ENCODE measurements around the gene BNC1. TPM values are rescaled to one million over a fixed set of nuclear protein-coding genes. Genes with fewer than 3 reads are reported as not detected.

BNC1 gene
- not detected for total RNA-seq

GRCh38 chr15:83284559-83285283 is at the start of gene BNC1:
Gene BNC1 (minus strand): TSS chr15:83284664. CDS start chr15:83284628, 36 bp downstream.
- peaks cover 0 to 4% of the 10 kb centered on the region in 2 donors for H3K4me1 ChIP-seq
- intact Hi-C loops (cut with DNase I): no loop called here
- TF ChIP-seq CTCF (IDR thresholded peaks at IDR 0.05): no peak
- H3K4me3 ChIP-seq: peak within 1 kb of the TSS; percentile 46 to 56
- no peak within 1 kb of the TSS for H3K27ac ChIP-seq
- no peak for DNase-seq (ENCODE audit: low spot score in 2 of 2)
- H3K27me3 ChIP-seq: peaks cover 12% of the 10 kb centered on the region
- H3K36me3 ChIP-seq: no peaks in the 10 kb centered on the region
- no peaks in the 10 kb centered on the region for H3K9me3 ChIP-seq

GRCh38 chr15:83327041-83327440 is 42.6 kb upstream of the BNC1 start:
- Histone ChIP-seq H3K27ac (no peak overlapping the region), H3K4me1 (no peaks in the 10 kb centered on the region), H3K27me3 (no peaks in the 10 kb centered on the region), H3K36me3 (no peaks in the 10 kb centered on the region), H3K9me3 (no peaks in the 10 kb centered on the region), H3K4me3 (no peak overlapping the region)
- DNase-seq (ENCODE audit: low spot score in 2 of 2): no peak
- no peak for TF ChIP-seq CTCF (IDR thresholded peaks at IDR 0.05)
- intact Hi-C loops (cut with DNase I): no loop called here

GRCh38 chr15:83324799-83325198 is 40.3 kb upstream of the BNC1 start:
- no peak for TF ChIP-seq CTCF (IDR thresholded peaks at IDR 0.05)
- no peaks in the 10 kb centered on the region for H3K4me1 ChIP-seq
- no peak for DNase-seq (ENCODE audit: low spot score in 2 of 2)
- H3K4me3 ChIP-seq: no peak overlapping the region
- H3K9me3 ChIP-seq: no peaks in the 10 kb centered on the region
- H3K27ac ChIP-seq: no peak overlapping the region
- no peaks in the 10 kb centered on the region for H3K36me3 ChIP-seq
- intact Hi-C loops (cut with DNase I): no loop called here
- H3K27me3 ChIP-seq: no peaks in the 10 kb centered on the region

- no peak for TF ChIP-seq CTCF (IDR thresholded peaks at IDR 0.05)
- no peaks in the 10 kb centered on the region for H3K36me3 ChIP-seq
- no peaks in the 10 kb centered on the region for H3K27me3 ChIP-seq
- no peak overlapping the region for H3K4me3 ChIP-seq
- no peaks in the 10 kb centered on the region for H3K9me3 ChIP-seq
- intact Hi-C loops (cut with DNase I): no loop called here
- H3K4me1 ChIP-seq: no peaks in the 10 kb centered on the region
- DNase-seq (ENCODE audit: low spot score in 2 of 2): no peak
- no peak overlapping the region for H3K27ac ChIP-seq
These were observed 38.8 kb upstream of the BNC1 start for GRCh38 chr15:83323296-83323711.

GRCh38 chr15:83322691-83323090 is 38.2 kb upstream of the BNC1 start:
- H3K4me1 ChIP-seq: no peaks in the 10 kb centered on the region
- H3K4me3 ChIP-seq: no peak overlapping the region
- intact Hi-C loops (cut with DNase I): no loop called here
- no peak for DNase-seq (ENCODE audit: low spot score in 2 of 2)
- no peak for TF ChIP-seq CTCF (IDR thresholded peaks at IDR 0.05)
- no peaks in the 10 kb centered on the region for H3K9me3 ChIP-seq
- H3K36me3 ChIP-seq: no peaks in the 10 kb centered on the region
- H3K27ac ChIP-seq: no peak overlapping the region
- no peaks in the 10 kb centered on the region for H3K27me3 ChIP-seq

Data from ascending aorta (tissue), 2 donors.